ENCODE data around the gene KIF19. TPM values are rescaled to one million over a fixed set of nuclear protein-coding genes. Genes with fewer than 3 reads are reported as not detected.

KIF19 gene
- total and polyA plus RNA-seq, 4 donors: 0.42 to 2.1 (median 0.83) TPM

GRCh38 chr17:74336307-74336706, 10.3 kb downstream of the KIF19 start:
- Histone ChIP-seq H3K4me1 (ENCODE audit: control insufficient read depth in 4 of 4, insufficient read depth in 4 of 4, low read length in 3 of 4) (no peaks in the 10 kb centered on the region), H3K27ac (ENCODE audit: low read depth in 1 of 2, low read length in 2 of 2) (no peak overlapping the region), H3K27me3 (ENCODE audit: control insufficient read depth in 4 of 4, insufficient read depth in 4 of 4, low read length in 3 of 4) (no peaks in the 10 kb centered on the region), H3K9ac (ENCODE audit: low read depth in 1 of 2, low read length in 2 of 2) (no peak overlapping the region), H3K36me3 (ENCODE audit: control insufficient read depth in 4 of 4, insufficient read depth in 3 of 4, low read depth in 1 of 4, low read length in 3 of 4) (no peaks in the 10 kb centered on the region), H3K9me3 (ENCODE audit: control insufficient read depth in 4 of 4, low read length in 3 of 4) (no peaks in the 10 kb centered on the region), H3K4me3 (ENCODE audit: low read depth in 1 of 3, low read length in 3 of 3) (no peak overlapping the region)
- 75% methylated on average over 7 of the region's 7 CpGs for WGBS
- DNase-seq (ENCODE audit: low spot score): no peak
- TF ChIP-seq GABPA (IDR thresholded peaks at IDR 0.05 in 1 of 2, conservative IDR thresholded peaks at IDR 0.05 in 1 of 2): no peak
- TF ChIP-seq JUND (IDR thresholded peaks at IDR 0.05): no peak
- no peak for TF ChIP-seq SP1 (IDR thresholded peaks at IDR 0.05)
- TF ChIP-seq, protein P1, sequence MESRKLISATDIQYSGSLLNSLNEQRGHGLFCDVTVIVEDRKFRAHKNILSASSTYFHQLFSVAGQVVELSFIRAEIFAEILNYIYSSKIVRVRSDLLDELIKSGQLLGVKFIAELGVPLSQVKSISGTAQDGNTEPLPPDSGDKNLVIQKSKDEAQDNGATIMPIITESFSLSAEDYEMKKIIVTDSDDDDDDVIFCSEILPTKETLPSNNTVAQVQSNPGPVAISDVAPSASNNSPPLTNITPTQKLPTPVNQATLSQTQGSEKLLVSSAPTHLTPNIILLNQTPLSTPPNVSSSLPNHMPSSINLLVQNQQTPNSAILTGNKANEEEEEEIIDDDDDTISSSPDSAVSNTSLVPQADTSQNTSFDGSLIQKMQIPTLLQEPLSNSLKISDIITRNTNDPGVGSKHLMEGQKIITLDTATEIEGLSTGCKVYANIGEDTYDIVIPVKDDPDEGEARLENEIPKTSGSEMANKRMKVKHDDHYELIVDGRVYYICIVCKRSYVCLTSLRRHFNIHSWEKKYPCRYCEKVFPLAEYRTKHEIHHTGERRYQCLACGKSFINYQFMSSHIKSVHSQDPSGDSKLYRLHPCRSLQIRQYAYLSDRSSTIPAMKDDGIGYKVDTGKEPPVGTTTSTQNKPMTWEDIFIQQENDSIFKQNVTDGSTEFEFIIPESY (IDR thresholded peaks at IDR 0.05): no peak
- no peak for TF ChIP-seq EGR1 (IDR thresholded peaks at IDR 0.05; ENCODE audit: low read depth in 2 of 2)
- no peak for TF ChIP-seq FOXA2 (IDR thresholded peaks at IDR 0.05)
- no peak for TF ChIP-seq RAD21 (IDR thresholded peaks at IDR 0.05)
- TF ChIP-seq RXRA (IDR thresholded peaks at IDR 0.05): no peak
- TF ChIP-seq HNF4A (conservative IDR thresholded peaks at IDR 0.05): no peak
- no peak for TF ChIP-seq MAX (IDR thresholded peaks at IDR 0.05)
- TF ChIP-seq, protein P2, sequence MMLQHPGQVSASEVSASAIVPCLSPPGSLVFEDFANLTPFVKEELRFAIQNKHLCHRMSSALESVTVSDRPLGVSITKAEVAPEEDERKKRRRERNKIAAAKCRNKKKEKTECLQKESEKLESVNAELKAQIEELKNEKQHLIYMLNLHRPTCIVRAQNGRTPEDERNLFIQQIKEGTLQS (IDR thresholded peaks at IDR 0.05): no peak

GRCh38 chr17:74337834-74338500, 11.9 kb downstream of the KIF19 start:
- H3K27ac ChIP-seq (ENCODE audit: low read depth in 1 of 2, low read length in 2 of 2): no peak overlapping the region
- H3K4me3 ChIP-seq (ENCODE audit: low read depth in 1 of 3, low read length in 3 of 3): no peak overlapping the region
- no peak overlapping the region for H3K9ac ChIP-seq (ENCODE audit: low read depth in 1 of 2, low read length in 2 of 2)
- TF ChIP-seq FOXA2 (IDR thresholded peaks at IDR 0.05): no peak
- TF ChIP-seq JUND (IDR thresholded peaks at IDR 0.05): no peak
- TF ChIP-seq RAD21 (IDR thresholded peaks at IDR 0.05): no peak
- TF ChIP-seq, protein P3, sequence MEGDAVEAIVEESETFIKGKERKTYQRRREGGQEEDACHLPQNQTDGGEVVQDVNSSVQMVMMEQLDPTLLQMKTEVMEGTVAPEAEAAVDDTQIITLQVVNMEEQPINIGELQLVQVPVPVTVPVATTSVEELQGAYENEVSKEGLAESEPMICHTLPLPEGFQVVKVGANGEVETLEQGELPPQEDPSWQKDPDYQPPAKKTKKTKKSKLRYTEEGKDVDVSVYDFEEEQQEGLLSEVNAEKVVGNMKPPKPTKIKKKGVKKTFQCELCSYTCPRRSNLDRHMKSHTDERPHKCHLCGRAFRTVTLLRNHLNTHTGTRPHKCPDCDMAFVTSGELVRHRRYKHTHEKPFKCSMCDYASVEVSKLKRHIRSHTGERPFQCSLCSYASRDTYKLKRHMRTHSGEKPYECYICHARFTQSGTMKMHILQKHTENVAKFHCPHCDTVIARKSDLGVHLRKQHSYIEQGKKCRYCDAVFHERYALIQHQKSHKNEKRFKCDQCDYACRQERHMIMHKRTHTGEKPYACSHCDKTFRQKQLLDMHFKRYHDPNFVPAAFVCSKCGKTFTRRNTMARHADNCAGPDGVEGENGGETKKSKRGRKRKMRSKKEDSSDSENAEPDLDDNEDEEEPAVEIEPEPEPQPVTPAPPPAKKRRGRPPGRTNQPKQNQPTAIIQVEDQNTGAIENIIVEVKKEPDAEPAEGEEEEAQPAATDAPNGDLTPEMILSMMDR (IDR thresholded peaks at IDR 0.05; ENCODE audit: low read depth, low read length, missing input control): no peak
- no peak for TF ChIP-seq RXRA (IDR thresholded peaks at IDR 0.05)
- TF ChIP-seq NR2F2 (IDR thresholded peaks at IDR 0.05): no peak
- TF ChIP-seq HNF4A (conservative IDR thresholded peaks at IDR 0.05): no peak
- TF ChIP-seq FOXA1 (IDR thresholded peaks at IDR 0.05): no peak
- TF ChIP-seq, protein P2 (IDR thresholded peaks at IDR 0.05): no peak
- no peak for TF ChIP-seq SP1 (IDR thresholded peaks at IDR 0.05)
- no peak for TF ChIP-seq GABPA (IDR thresholded peaks at IDR 0.05 in 1 of 2, conservative IDR thresholded peaks at IDR 0.05 in 1 of 2)
- no peak for TF ChIP-seq HNF4G (IDR thresholded peaks at IDR 0.05)
- TF ChIP-seq, protein P1 (IDR thresholded peaks at IDR 0.05): no peak
- WGBS: 77% methylated on average over 12 of the region's 12 CpGs
- H3K9me3 ChIP-seq (ENCODE audit: control insufficient read depth in 4 of 4, low read length in 3 of 4): no peaks in the 10 kb centered on the region
- no peak for DNase-seq (ENCODE audit: low spot score)
- H3K4me1 ChIP-seq (ENCODE audit: control insufficient read depth in 4 of 4, insufficient read depth in 4 of 4, low read length in 3 of 4): no peaks in the 10 kb centered on the region
- no peaks in the 10 kb centered on the region for H3K27me3 ChIP-seq (ENCODE audit: control insufficient read depth in 4 of 4, insufficient read depth in 4 of 4, low read length in 3 of 4)
- no peaks in the 10 kb centered on the region for H3K36me3 ChIP-seq (ENCODE audit: control insufficient read depth in 4 of 4, insufficient read depth in 3 of 4, low read depth in 1 of 4, low read length in 3 of 4)

Data from liver (tissue), 9 donors.